ENCODE data around the gene ZNF557. TPM values are rescaled to one million over a fixed set of nuclear protein-coding genes. Genes with fewer than 3 reads are reported as not detected.

Gene ZNF557
- total RNA-seq, 4 donors from 2014 or later = 7.6 to 34.9 (median 15.7) TPM

GRCh38 chr19:7126132-7126531 is 56.6 kb downstream of the ZNF557 start:
- Histone ChIP-seq H3K27ac (no peak overlapping the region), H3K9me3 (peaks cover 0 to 5% of the 10 kb centered on the region in 2 donors), H3K36me3 (no peaks in the 10 kb centered on the region), H3K4me1 (no peaks in the 10 kb centered on the region), H3K27me3 (no peaks in the 10 kb centered on the region), H3K4me3 (no peak overlapping the region)
- intact Hi-C loops (cut with DNase I; ENCODE audit: low total_unique reads) = no loop called here
- no peak for DNase-seq
- no peak for TF ChIP-seq POLR2A (IDR thresholded peaks at IDR 0.05)
- no peak for TF ChIP-seq CTCF (IDR thresholded peaks at IDR 0.05)

- Histone ChIP-seq H3K4me3 (no peak overlapping the region), H3K4me1 (no peaks in the 10 kb centered on the region), H3K27ac (no peak overlapping the region), H3K27me3 (no peaks in the 10 kb centered on the region), H3K36me3 (no peaks in the 10 kb centered on the region), H3K9me3 (peaks cover 0 to 5% of the 10 kb centered on the region in 2 donors)
- DNase-seq = no peak
- intact Hi-C loops (cut with DNase I; ENCODE audit: low total_unique reads) = no loop called here
- no peak for TF ChIP-seq CTCF (IDR thresholded peaks at IDR 0.05)
- TF ChIP-seq POLR2A (IDR thresholded peaks at IDR 0.05) = no peak
Measured at GRCh38 chr19:7130043-7130442, 60.5 kb downstream of the ZNF557 start.

GRCh38 chr19:7132054-7132453 is 62.6 kb downstream of the ZNF557 start:
- intact Hi-C loops (cut with DNase I; ENCODE audit: low total_unique reads) = no loop called here
- Histone ChIP-seq H3K4me3 (no peak overlapping the region), H3K9me3 (no peaks in the 10 kb centered on the region), H3K36me3 (no peaks in the 10 kb centered on the region), H3K4me1 (no peaks in the 10 kb centered on the region), H3K27ac (no peak overlapping the region), H3K27me3 (no peaks in the 10 kb centered on the region)
- DNase-seq = no peak
- TF ChIP-seq CTCF (IDR thresholded peaks at IDR 0.05) (no peak), POLR2A (IDR thresholded peaks at IDR 0.05) (no peak)

- no peak overlapping the region for H3K4me3 ChIP-seq
- no peaks in the 10 kb centered on the region for H3K4me1 ChIP-seq
- TF ChIP-seq POLR2A (IDR thresholded peaks at IDR 0.05) (no peak), CTCF (IDR thresholded peaks at IDR 0.05) (no peak)
- H3K9me3 ChIP-seq = no peaks in the 10 kb centered on the region
- no peak for DNase-seq
- H3K27me3 ChIP-seq = no peaks in the 10 kb centered on the region
- no peaks in the 10 kb centered on the region for H3K36me3 ChIP-seq
- intact Hi-C loops (cut with DNase I; ENCODE audit: low total_unique reads) = no loop called here
- peak overlapping the region in 1 of 2 donors; percentile 22 for H3K27ac ChIP-seq
Measured at GRCh38 chr19:7137120-7137519, 67.6 kb downstream of the ZNF557 start.

Other genes with a start within 250 kb of the ZNF557 start
- 1 to 10 TPM in 1 of 4 donors, under 1 TPM in 1, not detected in 2; 0.21 to 1.0 TPM for gene ADGRE1, start 182.1 kb upstream of the ZNF557 start, total RNA-seq
- not detected for gene MBD3L2B, start 48.3 kb upstream of the ZNF557 start, total RNA-seq
- gene MBD3L5, start 39.1 kb upstream of the ZNF557 start, total RNA-seq = not detected
- gene MBD3L4, start 29.5 kb upstream of the ZNF557 start, total RNA-seq = not detected
- not detected for gene MBD3L2, start 20.4 kb upstream of the ZNF557 start, total RNA-seq
- gene MBD3L3, start 11.0 kb upstream of the ZNF557 start, total RNA-seq = not detected
- 10 to 100 TPM; 46.0 to 97.6 (median 68.3) TPM for gene INSR, start 224.7 kb downstream of the ZNF557 start, total RNA-seq

Measured in uterus (tissue), 4 donors.